Gastroesophageal sphincter (tissue), 4 donors: Measurements from ENCODE around the gene PRMT2. TPM values are rescaled to one million over a fixed set of nuclear protein-coding genes. Genes with fewer than 3 reads are reported as not detected.

Source experiments
- total RNA-seq, 4 donors: library from RNA; depleted of rRNA; stranded (reverse); fragments of >200 nt; gene quantifications; one replicate each; pipeline ENCODE4 v1.1.0, GENCODE V29; 2016

PRMT2 gene
- total RNA-seq, 4 donors from 2014 or later: 128 to 176 (median 174) TPM

Other genes with a start within 250 kb of the PRMT2 start
- gene DIP2A, start 176.8 kb upstream of the PRMT2 start, total RNA-seq: 10 to 100 TPM; 19.9 to 40.8 (median 31.1) TPM
- gene S100B, start 30.6 kb upstream of the PRMT2 start, total RNA-seq: 10 to 100 TPM; 22.6 to 31.6 (median 27.7) TPM